NOMO-1 (cell line): ENCODE measurements around the gene SP2.

ENCODE experiments used
- DNase-seq, 2 experiments: peaks; one replicate each; lab custom pipeline; 2025; ENCODE audit not compliant: unreplicated experiment in 2 of 2; lab: John Stamatoyannopoulos, UW

Gene SP2

GRCh38 chr17:47946516-47946915, 50.5 kb downstream of the SP2 start:
- no peak for DNase-seq

GRCh38 chr17:47946929-47947397, 50.9 kb downstream of the SP2 start:
- DNase-seq = peak in 1 of 2 experiments; percentile 70

GRCh38 chr17:47948706-47949196, 52.7 kb downstream of the SP2 start:
- no peak for DNase-seq

GRCh38 chr17:47949197-47949759, 53.2 kb downstream of the SP2 start:
- peak; percentile 67 to 70 for DNase-seq

- DNase-seq = peak in 1 of 2 experiments; percentile 17
Measured at GRCh38 chr17:47949946-47950345, 53.9 kb downstream of the SP2 start.

- no peak for DNase-seq
Measured at GRCh38 chr17:47950448-47950847, 54.4 kb downstream of the SP2 start.

GRCh38 chr17:47952171-47953021, 56.4 kb downstream of the SP2 start:
- no peak for DNase-seq

- no peak for DNase-seq
Measured at GRCh38 chr17:47953909-47954308, 57.9 kb downstream of the SP2 start.

- no peak for DNase-seq
Measured at GRCh38 chr17:47955497-47956461, 59.7 kb downstream of the SP2 start.

- DNase-seq = no peak
Measured at GRCh38 chr17:47956791-47957590, 61.0 kb downstream of the SP2 start.

GRCh38 chr17:47957591-47958490, 61.8 kb downstream of the SP2 start, which contains the start of gene PRR15L:
PRR15L (minus strand) TSS chr17:47957883; CDS start chr17:47953234, 4,649 bp downstream.
- no peak for DNase-seq

GRCh38 chr17:47959825-47960655, 64.0 kb downstream of the SP2 start:
- DNase-seq = no peak

GRCh38 chr17:47961406-47961805, 65.4 kb downstream of the SP2 start:
- no peak for DNase-seq

- no peak for DNase-seq
Measured at GRCh38 chr17:47962901-47963300, 66.9 kb downstream of the SP2 start.

GRCh38 chr17:47964856-47965255, 68.8 kb downstream of the SP2 start:
- no peak for DNase-seq

GRCh38 chr17:47966079-47966519, 70.1 kb downstream of the SP2 start:
- no peak for DNase-seq

GRCh38 chr17:47967607-47968252, 71.7 kb downstream of the SP2 start:
- no peak for DNase-seq
